CD8-positive, alpha-beta memory T cell (primary cell): ENCODE results near the gene PGAM1. TPM values are rescaled to one million over a fixed set of nuclear protein-coding genes. Genes with fewer than 3 reads are reported as not detected.
A peak's percentile ranks its signal among the peaks of the same experiment; 100 is the strongest.
"Not testable (repeated sequence)": the region's sequence is repeated elsewhere in the genome, so short reads cannot be mapped to it uniquely, and the experiment has no call there.

Source experiments
- CTCF ChIA-PET: fragments of 350-600 bp; sonication (Branson Sonifier 250); formaldehyde crosslinking; loops from one replicate; lab custom pipeline; 2021; ENCODE audit warnings: antibody characterized with exemption; lab: Charles Lee
- POLR2A ChIA-PET: fragments of 350-600 bp; sonication (Branson Sonifier 250); formaldehyde crosslinking; loops from one replicate; lab custom pipeline; 2021; ENCODE audit warnings: antibody characterized with exemption; lab: Charles Lee
- DNase-seq, 5 donors: peaks; one replicate each; pipeline versions ENCODE4 v3.0.0 to v3.0.0-alpha.2; 2020 to 2022; ENCODE audit warnings: mixed read lengths in 1 of 5
- H3K27ac ChIP-seq: one replicate; pipeline ENCODE4 v1.7.0; 2013; ENCODE audit warnings: low read depth, mild to moderate bottlenecking, low read length, moderate library complexity
- H3K27me3 ChIP-seq: 2 replicates; pipeline ENCODE4 v1.7.0; 2013; ENCODE audit warnings: low read length, mild to moderate bottlenecking; ENCODE audit not compliant: insufficient read depth, poor library complexity, severe bottlenecking
- H3K36me3 ChIP-seq: 2 replicates; pipeline ENCODE4 v1.7.0; 2013; ENCODE audit warnings: mild to moderate bottlenecking, low read length, moderate library complexity; ENCODE audit not compliant: insufficient read depth
- H3K4me1 ChIP-seq: 2 replicates; pipeline ENCODE4 v1.7.0; 2013; ENCODE audit warnings: mild to moderate bottlenecking, low read length, moderate library complexity; ENCODE audit not compliant: insufficient read depth
- H3K4me3 ChIP-seq: 2 replicates; pipeline ENCODE4 v1.7.0; 2013; ENCODE audit warnings: mild to moderate bottlenecking, low read length
- H3K9me3 ChIP-seq: 2 replicates; pipeline ENCODE4 v1.7.0; 2013; ENCODE audit warnings: mild to moderate bottlenecking, low read length
- H3K27ac Mint-ChIP-seq, 8 donors: one replicate each; pipeline ENCODE4 v1.8.0; 2020 to 2021; ENCODE audit warnings: mixed read lengths in 8 of 8, mild to moderate bottlenecking in 6 of 8, inconsistent platforms in 3 of 8, moderate library complexity in 3 of 8
- H3K27me3 Mint-ChIP-seq, 2 donors: one replicate each; pipeline ENCODE4 v1.8.0; 2020 to 2021; ENCODE audit warnings: mixed read lengths in 2 of 2, mild to moderate bottlenecking in 1 of 2, moderate library complexity in 1 of 2
- H3K36me3 Mint-ChIP-seq, 3 donors: one replicate each; pipeline ENCODE4 v1.8.0; 2020 to 2021; ENCODE audit warnings: mixed read lengths in 3 of 3, inconsistent platforms in 1 of 3, mild to moderate bottlenecking in 1 of 3
- H3K4me1 Mint-ChIP-seq, 3 donors: one replicate each; pipeline ENCODE4 v1.8.0; 2020 to 2021; ENCODE audit warnings: mixed read lengths in 3 of 3, inconsistent platforms in 1 of 3, mild to moderate bottlenecking in 1 of 3
- H3K4me3 Mint-ChIP-seq, 7 donors: one replicate each; pipeline ENCODE4 v1.8.0; 2020 to 2021; ENCODE audit warnings: mixed read lengths in 7 of 7, mild to moderate bottlenecking in 6 of 7, moderate library complexity in 4 of 7, inconsistent platforms in 2 of 7
- H3K9me3 Mint-ChIP-seq, 5 donors: one replicate each; pipeline ENCODE4 v1.8.0; 2020 to 2022; ENCODE audit warnings: mixed read lengths in 5 of 5, mild to moderate bottlenecking in 3 of 5, moderate library complexity in 2 of 5, inconsistent platforms in 1 of 5
- polyA plus RNA-seq: library from polyadenylated mRNA; unstranded; fragments of 300-500 nt; fragmentation: Illumina TruSeq; gene quantifications from one replicate; pipeline ENCODE4 v1.2.3, GENCODE V29; 2021
- total RNA-seq, 2 experiments: library from RNA; stranded (reverse); gene quantifications; one replicate each; pipeline ENCODE4 v1.2.3, GENCODE V29; 2021

Gene PGAM1
- total and polyA plus RNA-seq, 3 experiments from 2014 or later = 309 to 1,097 (median 1,086) TPM

GRCh38 chr10:97408496-97408992 lies 17.4 kb upstream of the PGAM1 start:
- Mint-ChIP-seq H3K27me3 (no peaks in the 10 kb centered on the region), H3K9me3 (no peaks in the 10 kb centered on the region), H3K36me3 (no peaks in the 10 kb centered on the region), H3K4me1 (peaks cover 12 to 19% (median 18%) of the 10 kb centered on the region in 3 donors), H3K4me3 (no peak overlapping the region), H3K27ac (no peak overlapping the region)
- ChIA-PET POLR2A (no interaction called here), CTCF (interaction anchor here (0.9 to 2.4 kb wide), 8 partner anchors 9 to 144 kb away, joined by 3 to 9 read pairs (median 4); no protein-coding TSS in a partner anchor)
- no peak overlapping the region for H3K4me3 ChIP-seq
- no peaks in the 10 kb centered on the region for H3K36me3 ChIP-seq
- H3K9me3 ChIP-seq = no peaks in the 10 kb centered on the region
- no peak for DNase-seq
- no peaks in the 10 kb centered on the region for H3K27me3 ChIP-seq
- no peak overlapping the region for H3K27ac ChIP-seq
- peaks cover 9% of the 10 kb centered on the region for H3K4me1 ChIP-seq

- no peaks in the 10 kb centered on the region for H3K9me3 ChIP-seq
- no peaks in the 10 kb centered on the region for H3K27me3 ChIP-seq
- Mint-ChIP-seq H3K4me1 (peaks cover 31 to 41% (median 36%) of the 10 kb centered on the region in 3 donors), H3K4me3 (no peak overlapping the region), H3K27me3 (no peaks in the 10 kb centered on the region), H3K36me3 (no peaks in the 10 kb centered on the region), H3K9me3 (no peaks in the 10 kb centered on the region), H3K27ac (peak overlapping the region in 1 of 8 donors; percentile 55)
- peaks cover 29% of the 10 kb centered on the region for H3K4me1 ChIP-seq
- no peaks in the 10 kb centered on the region for H3K36me3 ChIP-seq
- H3K27ac ChIP-seq = no peak overlapping the region
- CTCF ChIA-PET = interaction anchor here (0.6 to 1.8 kb wide), 3 partner anchors 9 to 126 kb away, joined by 3 to 6 read pairs (median 4); partner anchors contain the start of gene RRP12
- DNase-seq = no peak
- no peak overlapping the region for H3K4me3 ChIP-seq
- POLR2A ChIA-PET = no interaction called here
Measured at GRCh38 chr10:97411406-97411805, 14.6 kb upstream of the PGAM1 start.

DNA sequence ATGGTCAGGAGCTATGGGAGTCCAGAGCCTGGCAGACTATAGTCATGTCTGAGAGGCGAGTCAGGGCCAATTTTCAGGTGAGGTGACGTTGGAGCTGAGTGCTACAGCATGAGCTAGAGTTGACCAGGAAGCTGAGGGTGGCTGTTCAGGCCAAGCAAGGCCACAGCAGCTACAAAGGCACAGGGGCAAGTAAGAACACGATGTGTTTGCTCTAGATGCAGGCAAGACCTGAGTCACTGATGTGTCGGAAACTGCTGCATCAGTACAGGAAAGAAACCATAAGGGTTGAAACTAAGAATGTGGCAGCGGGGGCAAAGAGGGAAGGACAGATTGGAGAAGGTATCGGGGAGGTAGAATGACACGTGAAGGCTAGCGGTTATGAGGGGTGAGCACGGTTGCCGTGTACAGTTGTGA lies 13.1 kb upstream of the PGAM1 start:
- peak overlapping the region in 4 of 7 donors; percentile 1 to 49 (median 18) for H3K4me3 Mint-ChIP-seq
- H3K36me3 Mint-ChIP-seq = peaks cover 0 to 2% (median 0%) of the 10 kb centered on the region in 3 donors
- peaks cover 27% of the 10 kb centered on the region for H3K4me1 ChIP-seq
- H3K9me3 Mint-ChIP-seq = no peaks in the 10 kb centered on the region
- CTCF ChIA-PET = interaction anchor here (0.8 to 2.9 kb wide), 4 partner anchors 10 to 142 kb away, joined by 3 to 13 read pairs (median 6); partner anchors contain the start of gene RRP12
- no peak for DNase-seq
- POLR2A ChIA-PET = interaction anchor here (1.2 kb wide), 1 partner anchor 12 kb away, joined by 5 read pairs; no protein-coding TSS in a partner anchor
- no peaks in the 10 kb centered on the region for H3K9me3 ChIP-seq
- H3K4me1 Mint-ChIP-seq = peaks cover 35 to 43% (median 40%) of the 10 kb centered on the region in 3 donors
- H3K27ac ChIP-seq = no peak overlapping the region
- H3K27me3 ChIP-seq = no peaks in the 10 kb centered on the region
- H3K27me3 Mint-ChIP-seq = no peaks in the 10 kb centered on the region
- H3K4me3 ChIP-seq = no peak overlapping the region
- no peaks in the 10 kb centered on the region for H3K36me3 ChIP-seq
- H3K27ac Mint-ChIP-seq = peak overlapping the region; percentile 3 to 93 (median 77)

DNA sequence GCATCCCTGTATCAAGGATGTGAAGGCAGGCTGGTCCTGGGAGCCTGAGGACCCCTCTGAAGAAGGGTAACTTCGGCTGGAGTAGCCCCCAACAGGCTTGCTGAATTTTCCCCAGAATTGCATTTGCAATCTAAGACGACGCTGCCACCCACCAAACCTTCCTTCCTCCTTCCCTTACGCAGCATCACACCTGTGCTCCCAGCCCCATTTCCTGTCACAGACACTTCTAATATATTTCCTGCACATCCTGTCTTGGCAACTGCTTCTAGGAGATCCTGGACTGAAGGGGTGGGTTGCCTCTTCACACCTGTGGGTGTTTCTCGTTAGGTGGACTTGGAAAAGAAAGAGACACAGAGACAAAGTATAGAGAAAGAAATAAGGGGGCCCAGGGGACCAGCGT lies 9.4 kb upstream of the PGAM1 start:
- Histone ChIP-seq H3K9me3 (no peaks in the 10 kb centered on the region), H3K27ac (no peak overlapping the region), H3K36me3 (no peaks in the 10 kb centered on the region), H3K4me3 (no peak overlapping the region), H3K27me3 (no peaks in the 10 kb centered on the region), H3K4me1 (peaks cover 34% of the 10 kb centered on the region)
- Mint-ChIP-seq H3K4me3 (peak overlapping the region in 5 of 7 donors; percentile 16 to 72 (median 58)), H3K27me3 (no peaks in the 10 kb centered on the region), H3K27ac (peak overlapping the region; percentile 34 to 91 (median 84)), H3K36me3 (peaks cover 0 to 3% (median 2%) of the 10 kb centered on the region in 3 donors), H3K4me1 (peaks cover 45 to 59% (median 56%) of the 10 kb centered on the region in 3 donors), H3K9me3 (no peaks in the 10 kb centered on the region)
- POLR2A ChIA-PET = interaction anchor here (0.7 kb wide), 1 partner anchor 16 kb away, joined by 3 read pairs; no protein-coding TSS in a partner anchor
- CTCF ChIA-PET = interaction anchor here (1.1 kb wide), 1 partner anchor 10 kb away, joined by 3 read pairs; no protein-coding TSS in a partner anchor
- DNase-seq = no peak

DNA sequence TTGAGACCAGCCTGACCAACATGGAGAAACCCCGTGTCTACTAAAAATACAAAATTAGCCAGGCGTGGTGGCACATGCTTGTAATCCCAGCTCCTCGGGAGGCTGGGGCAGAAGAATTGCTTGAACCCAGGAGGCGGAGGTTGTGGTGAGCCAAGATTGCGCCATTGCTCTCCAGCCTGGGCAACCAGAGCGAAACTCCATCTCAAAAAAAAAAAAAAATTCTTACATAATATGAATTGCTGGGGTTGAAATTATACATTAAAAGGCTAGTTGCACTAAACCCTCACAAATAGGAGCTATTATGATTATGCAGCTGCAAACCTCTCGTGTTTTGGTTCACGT lies 2.3 kb upstream of the PGAM1 start:
- CTCF ChIA-PET = interaction anchor here (1.9 to 2.3 kb wide), 3 partner anchors 8 to 15 kb away, joined by 5 to 13 read pairs (median 9); no protein-coding TSS in a partner anchor
- H3K27me3 Mint-ChIP-seq, H3K27me3 ChIP-seq, H3K9me3 Mint-ChIP-seq, POLR2A ChIA-PET, H3K27ac ChIP-seq, H3K4me3 ChIP-seq, DNase-seq, H3K9me3 ChIP-seq, H3K36me3 ChIP-seq: not testable (repeated sequence)
- Mint-ChIP-seq H3K27ac (peak overlapping the region in 3 of 8 donors; percentile 29 to 88 (median 42)), H3K36me3 (peaks cover 0 to 19% (median 2%) of the 10 kb centered on the region in 3 donors), H3K4me1 (peaks cover 36 to 51% (median 43%) of the 10 kb centered on the region in 3 donors), H3K4me3 (peak overlapping the region in 2 of 7 donors; percentile 36 to 76)
- peaks cover 25% of the 10 kb centered on the region for H3K4me1 ChIP-seq

DNA sequence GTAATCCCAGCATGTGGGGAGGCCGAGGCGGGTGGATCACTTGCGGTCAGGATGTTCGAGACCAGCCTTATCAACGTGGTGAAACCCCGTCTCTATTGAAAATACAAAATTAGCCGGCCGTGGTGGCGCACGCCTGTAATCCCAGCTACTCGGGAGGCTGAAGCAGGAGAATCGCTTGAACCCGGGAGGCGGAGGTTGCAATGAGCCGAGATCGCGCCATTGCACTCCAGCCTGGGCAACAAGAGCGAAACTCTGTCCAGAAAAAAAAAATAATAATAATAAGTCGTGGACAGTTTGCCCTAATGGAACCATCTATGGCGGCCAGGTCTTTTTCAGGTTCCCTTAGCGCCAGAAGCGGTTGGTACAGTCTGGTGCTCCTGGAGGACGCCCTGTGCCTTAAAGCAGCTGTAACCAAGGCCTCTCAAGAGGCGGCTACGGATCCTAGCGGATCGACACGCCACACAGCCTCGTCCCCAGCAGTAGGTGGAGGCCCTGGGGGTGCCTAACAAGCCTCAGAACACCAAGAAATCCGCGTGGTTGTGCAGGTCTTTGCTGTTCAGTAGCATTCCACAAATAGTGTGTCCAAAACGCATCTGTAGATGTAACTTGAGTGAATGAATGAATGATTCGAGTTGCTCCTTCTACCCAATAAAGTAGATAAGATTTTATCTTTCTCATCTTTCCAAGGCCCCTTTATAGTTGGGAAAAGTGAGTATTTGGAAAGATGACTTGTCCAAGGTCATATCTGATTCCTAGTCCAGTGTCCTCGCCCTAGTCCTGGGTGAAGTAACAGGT lies 982 bp downstream of the PGAM1 start:
- Mint-ChIP-seq H3K9me3 (peaks cover 0 to 2% (median 0%) of the 10 kb centered on the region in 5 donors), H3K36me3 (peaks cover 0 to 44% (median 4%) of the 10 kb centered on the region in 3 donors), H3K27ac (peak overlapping the region; percentile 88 to 97 (median 94)), H3K27me3 (peaks cover 0 to 3% of the 10 kb centered on the region in 2 donors), H3K4me3 (peak overlapping the region; percentile 89 to 96 (median 92)), H3K4me1 (peaks cover 34 to 51% (median 41%) of the 10 kb centered on the region in 3 donors)
- no peaks in the 10 kb centered on the region for H3K27me3 ChIP-seq
- ChIA-PET CTCF (interaction anchor here (0.9 to 1.5 kb wide), 2 partner anchors 20 to 25 kb away, joined by 3 to 8 read pairs; no protein-coding TSS in a partner anchor), POLR2A (interaction anchor here (0.6 to 1.5 kb wide), 3 partner anchors 13 to 26 kb away, joined by 3 read pairs; partner anchors contain the start of gene RRP12)
- H3K4me3 ChIP-seq = peak overlapping the region; percentile 92
- peaks cover 21% of the 10 kb centered on the region for H3K36me3 ChIP-seq
- no peaks in the 10 kb centered on the region for H3K9me3 ChIP-seq
- no peak for DNase-seq
- peak overlapping the region; percentile 91 for H3K27ac ChIP-seq
- peaks cover 27% of the 10 kb centered on the region for H3K4me1 ChIP-seq

DNA sequence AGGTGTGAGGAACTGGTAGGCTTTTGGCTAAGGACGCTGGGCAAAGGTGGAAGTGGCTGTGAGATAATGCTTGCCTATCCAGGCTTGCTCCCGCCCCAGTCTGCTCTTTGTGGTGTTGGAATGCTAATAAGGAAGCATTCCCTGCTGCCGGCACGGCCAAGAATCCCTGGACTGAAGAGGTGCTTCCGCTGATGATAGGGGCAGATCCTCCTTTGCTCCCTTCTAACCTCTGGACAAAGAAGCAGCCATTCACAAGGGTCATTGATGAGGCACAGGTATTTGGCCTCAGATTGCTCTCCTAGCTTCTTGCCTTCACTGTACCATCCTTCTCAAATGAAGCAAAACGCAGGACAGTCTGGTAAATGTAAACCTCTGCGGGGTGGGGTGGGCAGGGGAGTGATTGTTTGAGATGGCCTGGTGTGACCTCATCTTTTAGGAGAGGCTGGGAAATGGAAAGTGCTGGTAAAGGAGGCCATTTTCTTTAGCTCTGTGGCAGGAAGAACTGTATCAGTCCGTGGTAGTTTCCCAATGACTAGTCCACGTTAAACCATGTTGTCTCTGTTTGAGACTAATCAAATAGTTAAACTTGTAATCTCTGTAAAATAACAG lies 1.7 kb downstream of the PGAM1 start:
- peaks cover 0 to 3% of the 10 kb centered on the region in 2 donors for H3K27me3 Mint-ChIP-seq

More for the DNA sequence above, 1.7 kb downstream of the PGAM1 start:
- H3K9me3 Mint-ChIP-seq = peaks cover 0 to 2% (median 0%) of the 10 kb centered on the region in 5 donors
- peak overlapping the region; percentile 89 to 96 (median 92) for H3K4me3 Mint-ChIP-seq
- ChIA-PET POLR2A (interaction anchor here (0.6 to 1.3 kb wide), 2 partner anchors 18 to 27 kb away, joined by 3 read pairs; partner anchors contain the start of gene RRP12), CTCF (interaction anchor here (0.9 to 1.5 kb wide), 3 partner anchors 13 to 26 kb away, joined by 3 to 8 read pairs (median 3); no protein-coding TSS in a partner anchor)
- Histone ChIP-seq H3K9me3 (no peaks in the 10 kb centered on the region), H3K36me3 (peaks cover 22% of the 10 kb centered on the region), H3K4me3 (peak overlapping the region; percentile 92), H3K27ac (peak overlapping the region; percentile 91), H3K27me3 (no peaks in the 10 kb centered on the region), H3K4me1 (peaks cover 27% of the 10 kb centered on the region)
- peaks cover 0 to 47% (median 7%) of the 10 kb centered on the region in 3 donors for H3K36me3 Mint-ChIP-seq
- peak overlapping the region; percentile 88 to 97 (median 94) for H3K27ac Mint-ChIP-seq
- H3K4me1 Mint-ChIP-seq = peaks cover 34 to 50% (median 41%) of the 10 kb centered on the region in 3 donors
- DNase-seq = no peak
